H1 (cell line): ENCODE data around the gene POU3F1. TPM values are rescaled to one million over a fixed set of nuclear protein-coding genes. Genes with fewer than 3 reads are reported as not detected.

ENCODE experiments used
- CTCF ChIA-PET: fragments of 300-600 bp; sonication (Branson Sonifier 250); formaldehyde crosslinking; loops from one replicate; lab custom pipeline; 2021; ENCODE audit not compliant: partially characterized antibody; lab: Charles Lee
- POLR2A ChIA-PET: fragments of 300-600 bp; sonication (Branson Sonifier 250); formaldehyde crosslinking; loops from one replicate; lab custom pipeline; 2021; ENCODE audit warnings: inconsistent platforms; ENCODE audit not compliant: partially characterized antibody; lab: Charles Lee
- DNase-seq, 2 experiments: peaks; one replicate each; pipeline versions ENCODE4 v3.0.0 to v3.0.0-alpha.2; 2010 to 2022; ENCODE audit warnings: low spot score in 2 of 2, low read depth in 1 of 2, mixed read lengths in 1 of 2
- FAIRE-seq: peaks from 2 replicates; lab custom pipeline; 2011; peaks lifted over from hg19 to GRCh38; lab: Jason Lieb, UNC
- H2AFZ ChIP-seq: 2 replicates; pipeline ENCODE4 v1.8.1; 2012; ENCODE audit warnings: low read length, inconsistent platforms
- H2AK5ac ChIP-seq: 2 replicates; pipeline ENCODE4 v1.6.1; 2013; ENCODE audit warnings: low read depth, low read length
- H2BK120ac ChIP-seq: replicated peaks from 2 replicates; pipeline ENCODE3; 2013; ENCODE audit warnings: low read depth, low read length, inconsistent platforms
- H2BK12ac ChIP-seq: 2 replicates; pipeline ENCODE4 v1.6.1; 2013; ENCODE audit warnings: low read depth, low read length
- H2BK15ac ChIP-seq: 2 replicates; pipeline ENCODE4 v1.6.1; 2013; ENCODE audit warnings: low read length
- H2BK20ac ChIP-seq: 2 replicates; pipeline ENCODE4 v1.6.1; 2013; ENCODE audit warnings: low read length
- H2BK5ac ChIP-seq: 2 replicates; pipeline ENCODE4 v1.6.1; 2013; ENCODE audit warnings: low read depth, low read length
- H3K14ac ChIP-seq: 2 replicates; pipeline ENCODE4 v1.6.1; 2013; ENCODE audit warnings: inconsistent platforms; ENCODE audit not compliant: insufficient read length
- H3K18ac ChIP-seq: 2 replicates; pipeline ENCODE4 v1.6.1; 2013; ENCODE audit warnings: low read length; ENCODE audit errors: extremely low read depth
- H3K23ac ChIP-seq: 2 replicates; pipeline ENCODE4 v1.6.1; 2013; ENCODE audit warnings: inconsistent platforms; ENCODE audit not compliant: insufficient read length
- H3K23me2 ChIP-seq: 2 replicates; pipeline ENCODE4 v1.6.1; 2013; ENCODE audit warnings: low read depth, low read length
- H3K27ac ChIP-seq: 2 replicates; pipeline ENCODE4 v1.6.1; 2011; ENCODE audit warnings: low read depth, low read length, inconsistent platforms
- H3K27me3 ChIP-seq, 4 experiments: replicated peaks in 1 of 4; 1 replicate in 1 of 4; 2 replicates in 3 of 4; pipeline versions ENCODE4 v1.6.1 to v1.8.1; 2011 to 2013; ENCODE audit warnings: low read length in 3 of 4, mild to moderate bottlenecking in 3 of 4, inconsistent platforms in 2 of 4, mixed read lengths in 2 of 4, moderate library complexity in 1 of 4; ENCODE audit not compliant: control insufficient read depth in 3 of 4, insufficient read depth in 3 of 4; ENCODE audit errors: extremely low read depth in 1 of 4
- H3K36me3 ChIP-seq, 4 experiments: 2 replicates each; pipeline versions ENCODE4 v1.6.1 to v1.8.1; 2011 to 2013; ENCODE audit warnings: mild to moderate bottlenecking in 4 of 4, low read length in 3 of 4, moderate library complexity in 2 of 4, control low read depth in 1 of 4, inconsistent platforms in 1 of 4; ENCODE audit not compliant: insufficient read depth in 4 of 4, control insufficient read depth in 2 of 4
- H3K4ac ChIP-seq: replicated peaks from 2 replicates; pipeline ENCODE3; 2013; ENCODE audit warnings: low read length, low read depth, mixed read lengths, inconsistent platforms; ENCODE audit not compliant: insufficient read length
- H3K4me1 ChIP-seq, 4 experiments: replicated peaks in 1 of 4; 1 replicate in 1 of 4; 2 replicates in 3 of 4; pipeline versions ENCODE4 v1.6.1 to v1.8.1; 2011 to 2013; ENCODE audit warnings: low read length in 3 of 4, inconsistent platforms in 2 of 4, mixed read lengths in 1 of 4; ENCODE audit not compliant: insufficient read depth in 4 of 4, control insufficient read depth in 3 of 4
- H3K4me2 ChIP-seq, 2 experiments: 2 replicates each; pipeline versions ENCODE4 v1.6.1 to v1.8.1; 2011 to 2013; ENCODE audit warnings: low read depth in 2 of 2, low read length in 2 of 2, control low read depth in 1 of 2, inconsistent platforms in 1 of 2, mild to moderate bottlenecking in 1 of 2; ENCODE audit not compliant: insufficient read depth in 1 of 2
- H3K4me3 ChIP-seq, 4 experiments: fragments of 200-600, 300-600 bp in 1 of 4; sonication (generic), shearing (Covaris generic), sonication (Bioruptor Twin) in 1 of 4; 2 replicates each; pipeline versions ENCODE4 v1.5.1 to v1.8.1; 2011 to 2016; ENCODE audit warnings: low read length in 4 of 4, low read depth in 3 of 4, control low read depth in 2 of 4, inconsistent platforms in 2 of 4, mild to moderate bottlenecking in 2 of 4, mixed read lengths in 1 of 4, moderate library complexity in 1 of 4; ENCODE audit not compliant: insufficient read depth in 2 of 4; ENCODE audit errors: extremely low read depth in 1 of 4
- H3K56ac ChIP-seq: replicated peaks from 2 replicates; pipeline ENCODE3; 2013; ENCODE audit warnings: low read depth, mild to moderate bottlenecking, mixed read lengths, low read length, inconsistent platforms; ENCODE audit not compliant: insufficient read length
- H3K79me1 ChIP-seq: 2 replicates; pipeline ENCODE4 v1.6.1; 2013; ENCODE audit warnings: low read depth, low read length, control low read depth
- H3K79me2 ChIP-seq, 2 experiments: 2 replicates each; pipeline versions ENCODE4 v1.6.1 to v1.8.1; 2012 to 2013; ENCODE audit warnings: low read length in 2 of 2, mild to moderate bottlenecking in 2 of 2, inconsistent platforms in 1 of 2; ENCODE audit not compliant: insufficient read depth in 2 of 2, control insufficient read depth in 1 of 2
- H3K9ac ChIP-seq, 4 experiments: replicated peaks in 1 of 4; 1 replicate in 1 of 4; 2 replicates in 3 of 4; pipeline versions ENCODE4 v1.6.1 to v1.8.1; 2011 to 2013; ENCODE audit warnings: low read depth in 3 of 4, low read length in 3 of 4, control low read depth in 2 of 4, mild to moderate bottlenecking in 2 of 4, moderate library complexity in 2 of 4, inconsistent platforms in 1 of 4; ENCODE audit errors: extremely low read depth in 1 of 4
- H3K9me3 ChIP-seq, 2 experiments: 2 replicates each; pipeline versions ENCODE4 v1.6.1 to v1.8.1; 2012 to 2013; ENCODE audit warnings: mild to moderate bottlenecking in 2 of 2, moderate library complexity in 2 of 2, control low read depth in 1 of 2, inconsistent platforms in 1 of 2, low read depth in 1 of 2, low read length in 1 of 2, mixed read lengths in 1 of 2; ENCODE audit not compliant: insufficient read depth in 2 of 2
- H4K20me1 ChIP-seq, 2 experiments: replicated peaks in 1 of 2; 2 replicates each; pipeline versions ENCODE3 to v1.8.1; 2011 to 2013; ENCODE audit warnings: inconsistent platforms in 2 of 2, low read length in 2 of 2, mild to moderate bottlenecking in 1 of 2; ENCODE audit not compliant: insufficient read depth in 2 of 2, control insufficient read depth in 1 of 2
- H4K5ac ChIP-seq: 2 replicates; pipeline ENCODE4 v1.6.1; 2013; ENCODE audit warnings: low read length, low read depth, mixed read lengths, inconsistent platforms; ENCODE audit not compliant: insufficient read length
- H4K8ac ChIP-seq: 2 replicates; pipeline ENCODE4 v1.8.0; 2013; ENCODE audit warnings: mild to moderate bottlenecking, moderate library complexity, low read length, inconsistent platforms; ENCODE audit not compliant: insufficient read depth; ENCODE audit errors: extremely low read depth
- H4K91ac ChIP-seq: replicated peaks from 2 replicates; pipeline ENCODE3; 2013; ENCODE audit warnings: low read length, mixed read lengths, inconsistent platforms; ENCODE audit not compliant: insufficient read length
- BACH1 ChIP-seq: IDR thresholded peaks from 2 replicates; pipeline ENCODE4 v1.6.1; 2012; ENCODE audit warnings: low read length, improper control_type of control experiment
- CBX8 ChIP-seq: fragments of 300-800, 300-1000 bp; sonication (generic); IDR thresholded peaks from 2 replicates; pipeline ENCODE4 v1.7.1; 2016; ENCODE audit warnings: low read depth, low read length, borderline replicate concordance
- EGR1 ChIP-seq: IDR thresholded peaks from 2 replicates; pipeline ENCODE4 v1.6.1; 2011; ENCODE audit warnings: low read depth, low read length, borderline replicate concordance
- FOSL1 ChIP-seq: IDR thresholded peaks from 2 replicates; pipeline ENCODE4 v1.6.1; 2011; ENCODE audit warnings: mild to moderate bottlenecking, low read depth, low read length, moderate library complexity; ENCODE audit not compliant: insufficient read depth
- GTF2F1 ChIP-seq: IDR thresholded peaks from 2 replicates; pipeline ENCODE4 v1.6.1; 2012; ENCODE audit warnings: low read depth, low read length, improper control_type of control experiment, borderline replicate concordance
- HDAC2 ChIP-seq, 2 experiments: fragments of 300-600 bp in 1 of 2; sonication (generic) in 1 of 2; IDR thresholded peaks; 2 replicates each; pipeline ENCODE4 v1.6.1; 2011 to 2012; ENCODE audit warnings: low read depth in 2 of 2, low read length in 2 of 2, mild to moderate bottlenecking in 2 of 2, moderate library complexity in 2 of 2, borderline replicate concordance in 1 of 2, inconsistent platforms in 1 of 2
- HDAC6 ChIP-seq: IDR thresholded peaks from one replicate; pipeline ENCODE4 v1.7.1; 2012; ENCODE audit warnings: low read depth, mild to moderate bottlenecking, inconsistent platforms, low read length, moderate library complexity
- KDM4A ChIP-seq: IDR thresholded peaks from one replicate; pipeline ENCODE4 v1.7.1; 2012; ENCODE audit warnings: low read depth, mild to moderate bottlenecking, moderate library complexity, low read length, inconsistent platforms; ENCODE audit not compliant: severe bottlenecking
- KDM5A ChIP-seq: fragments of 200-600 bp; IDR thresholded peaks from 2 replicates; pipeline ENCODE4 v1.7.1; 2012; ENCODE audit warnings: mild to moderate bottlenecking, low read length, inconsistent platforms, mixed read lengths
- NRF1 ChIP-seq: IDR thresholded peaks from 2 replicates; pipeline ENCODE4 v1.6.1; 2011; ENCODE audit warnings: mild to moderate bottlenecking, low read depth, low read length, improper control_type of control experiment
- SIX5 ChIP-seq: IDR thresholded peaks from 2 replicates; pipeline ENCODE4 v1.6.1; 2011; ENCODE audit warnings: mild to moderate bottlenecking, low read depth, low read length
- SP4 ChIP-seq: IDR thresholded peaks from 2 replicates; pipeline ENCODE4 v1.6.1; 2012; ENCODE audit warnings: low read length, inconsistent platforms
- TAF7 ChIP-seq: optimal IDR thresholded peaks from 2 replicates; pipeline ENCODE3; 2011; ENCODE audit warnings: low read depth, mild to moderate bottlenecking, inconsistent platforms, low read length, moderate library complexity, borderline replicate concordance
- WGBS, 2 experiments: shearing (Covaris generic) in 1 of 2; methylation state at CpG; one replicate each; pipeline versions ENCODE4 v1.1.6 to v1.1.7; 2013 to 2015; ENCODE audit warnings: low lambda C conversion rate in 2 of 2, mixed read lengths in 2 of 2, inconsistent platforms in 1 of 2, low coverage in 1 of 2, missing lambda C conversion rate in 1 of 2; ENCODE audit not compliant: insufficient replicate concordance in 2 of 2, insufficient coverage in 1 of 2, insufficient read length in 1 of 2; ENCODE audit errors: extremely low coverage in 1 of 2, missing lambda C conversion rate in 1 of 2; 5-methylcytosine and 5-hydroxymethylcytosine counted together
- polyA plus RNA-seq, 7 experiments: library from polyadenylated mRNA; depleted of rRNA in 3 of 7; stranded (reverse) in 5 of 7; unstranded in 2 of 7; fragments of >200 nt in 5 of 7; fragments of 200-250 nt in 2 of 7; gene quantifications; 1 replicate in 5 of 7; 2 replicates in 1 of 7; 4 replicates in 1 of 7; pipeline versions ENCODE4 v1.2.1 to v1.2.3, GENCODE V29; 2011 to 2013; ENCODE audit warnings: missing spikeins in 2 of 7, mixed read lengths in 2 of 7
- total RNA-seq: library from RNA; stranded (reverse); fragmentation: NEBNext Ultra II Directional; extraction: Animal tissue kit (Norgen Biotek cat#: 25700); gene quantifications from 2 replicates; pipeline ENCODE4 v1.2.1, GENCODE V29; 2021

POU3F1 gene
- total and polyA plus RNA-seq, 2 of the 8 experiments (the other 6 are each of a cell fraction or from before 2014, with no cell fraction given): 4.2 to 10.8 TPM

- Histone ChIP-seq H3K4me1 (peaks cover 4 to 15% (median 11%) of the 10 kb centered on the region in 4 experiments), H2BK12ac (no peak overlapping the region), H2AK5ac (no peak overlapping the region), H3K4me3 (no peak overlapping the region), H3K79me2 (no peaks in the 10 kb centered on the region), H3K27me3 (no peaks in the 10 kb centered on the region), H2AFZ (no peak overlapping the region), H3K18ac (no peak overlapping the region), H4K8ac (no peak overlapping the region), H3K36me3 (no peaks in the 10 kb centered on the region), H3K9me3 (no peaks in the 10 kb centered on the region), H3K4me2 (no peak overlapping the region), H3K79me1 (no peaks in the 10 kb centered on the region; the same call in 1 of the 2 replicates), H2BK5ac (no peak overlapping the region), H2BK20ac (no peak overlapping the region), H3K9ac (no peak overlapping the region), H3K56ac (no peak overlapping the region), H4K91ac (no peak overlapping the region), H3K27ac (no peak overlapping the region), H3K4ac (no peak overlapping the region), H2BK15ac (no peak overlapping the region), H3K23ac (no peak overlapping the region), H2BK120ac (no peak overlapping the region), H3K23me2 (no peaks in the 10 kb centered on the region; the same call in 1 of the 2 replicates), H4K20me1 (peaks cover 0 to 5% of the 10 kb centered on the region in 2 experiments), H3K14ac (no peak overlapping the region), H4K5ac (no peak overlapping the region)
- DNase-seq: no peak
- POLR2A ChIA-PET: interaction anchor here (1.0 to 2.0 kb wide), 5 partner anchors 10 to 25 kb away, joined by 3 to 7 read pairs (median 3); no protein-coding TSS in a partner anchor
- 93% methylated on average over 5 of the region's 5 CpGs; no CpG with 5 or more reads in 1 of the 2 experiments for WGBS, 2 experiments
- FAIRE-seq: no peak
- CTCF ChIA-PET: interaction anchor here (0.9 to 11.2 kb wide), 6 partner anchors 17 to 466 kb away, joined by 3 to 212 read pairs (median 4); partner anchors contain the start of gene POU3F1
- TF ChIP-seq KDM5A (no peak), HDAC2 (IDR thresholded peaks at IDR 0.05; ENCODE audit: borderline replicate concordance in 1 of 2, low read depth in 2 of 2, low read length in 2 of 2) (no peak), SP4 (no peak), NRF1 (no peak), TAF7 (no peak), SIX5 (no peak), GTF2F1 (no peak), FOSL1 (no peak), HDAC6 (no peak), KDM4A (no peak), CBX8 (no peak), EGR1 (no peak), BACH1 (no peak)
Measured at GRCh38 chr1:38075191-38075590, 28.6 kb upstream of the POU3F1 start.
